Stimulated activated CD8-positive, alpha-beta memory T cell treated with anti-CD3 and anti-CD28 coated beads, Interleukin-7, amount 100 ng/mL, for 24 hours (primary cell): Measurements from ENCODE around the gene FRMD4B.

Experiments used
- DNase-seq: peaks from one replicate; pipeline ENCODE4 v3.0.0-alpha.2; 2020; ENCODE audit warnings: low read depth

Gene FRMD4B

GRCh38 chr3:69405067-69405466 lies 19.2 kb upstream of the FRMD4B start:
- DNase-seq = no peak

DNA sequence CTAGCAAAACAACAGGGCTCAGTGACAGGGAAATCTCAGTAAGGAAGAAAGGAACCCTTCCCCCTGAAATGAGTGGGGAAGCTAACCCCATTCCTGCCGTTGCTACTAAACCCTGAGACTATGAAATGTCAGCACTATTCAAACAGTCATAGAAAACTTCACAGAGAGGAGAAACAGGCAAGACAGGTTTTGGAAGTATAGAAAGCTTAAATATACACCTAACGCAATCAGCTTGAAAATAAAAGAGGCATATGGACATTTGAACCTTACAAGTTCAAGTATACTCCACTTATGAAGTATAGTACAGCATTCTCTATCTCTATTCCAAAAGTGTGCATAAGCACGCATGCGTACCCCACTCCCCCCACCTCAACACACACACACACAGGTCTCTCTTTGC lies 17.6 kb upstream of the FRMD4B start:
- DNase-seq = no peak

- DNase-seq = no peak
These were observed 14.8 kb upstream of the FRMD4B start for GRCh38 chr3:69400683-69401082.

GRCh38 chr3:69392850-69393249 lies 7.0 kb upstream of the FRMD4B start:
- no peak for DNase-seq

- DNase-seq = no peak
These were observed 6.5 kb upstream of the FRMD4B start for GRCh38 chr3:69392415-69392814.

DNA sequence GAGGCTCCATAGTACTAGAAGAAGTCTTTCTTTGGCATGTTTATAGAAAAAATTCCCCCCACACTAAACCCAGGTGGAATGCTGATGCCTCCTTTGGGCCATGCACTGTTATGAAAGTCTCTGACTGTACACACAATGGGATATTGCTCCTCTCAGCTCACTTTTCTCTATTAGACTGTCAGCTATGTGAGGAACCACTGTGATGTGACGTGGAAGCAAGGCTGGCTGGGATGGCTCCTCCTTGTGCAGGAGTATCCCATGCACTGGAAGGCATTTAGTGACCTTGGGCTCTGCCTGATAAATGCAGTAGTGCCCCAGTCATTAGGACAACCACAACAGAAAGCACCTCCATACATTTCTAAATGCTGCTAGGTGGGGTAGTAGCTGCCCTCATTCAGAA lies 5.7 kb upstream of the FRMD4B start:
- no peak for DNase-seq

DNA sequence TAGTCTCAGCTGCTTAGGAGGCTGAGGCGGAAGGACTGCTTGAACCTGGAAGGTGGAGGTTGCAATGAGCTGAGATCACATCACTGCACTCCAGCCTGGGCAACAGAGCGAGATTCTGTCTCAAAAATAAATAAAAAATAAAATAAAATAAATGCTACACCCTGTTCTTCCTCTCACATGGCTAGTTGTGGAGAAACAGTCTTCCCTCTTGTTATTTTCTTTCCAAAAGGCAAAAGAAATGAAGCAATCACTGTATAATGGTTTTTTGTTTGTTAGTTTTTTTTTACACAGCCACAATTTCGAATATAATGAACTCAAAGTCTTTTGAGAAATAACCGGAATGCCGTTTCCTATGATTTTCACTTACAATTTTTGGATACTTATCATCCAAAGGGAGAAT lies 4.9 kb upstream of the FRMD4B start:
- DNase-seq = no peak

- no peak for DNase-seq
These were observed 3.8 kb upstream of the FRMD4B start for GRCh38 chr3:69389520-69390248.

- no peak for DNase-seq
These were observed 2.4 kb upstream of the FRMD4B start for GRCh38 chr3:69388241-69388640.

GRCh38 chr3:69386556-69387385 lies 883 bp upstream of the FRMD4B start:
- DNase-seq = no peak

- no peak for DNase-seq
These were observed 665 bp downstream of the FRMD4B start for GRCh38 chr3:69385123-69385722.

GRCh38 chr3:69384326-69384725 lies 1.6 kb downstream of the FRMD4B start:
- no peak for DNase-seq

GRCh38 chr3:69379661-69380060 lies 6.2 kb downstream of the FRMD4B start:
- no peak for DNase-seq

DNA sequence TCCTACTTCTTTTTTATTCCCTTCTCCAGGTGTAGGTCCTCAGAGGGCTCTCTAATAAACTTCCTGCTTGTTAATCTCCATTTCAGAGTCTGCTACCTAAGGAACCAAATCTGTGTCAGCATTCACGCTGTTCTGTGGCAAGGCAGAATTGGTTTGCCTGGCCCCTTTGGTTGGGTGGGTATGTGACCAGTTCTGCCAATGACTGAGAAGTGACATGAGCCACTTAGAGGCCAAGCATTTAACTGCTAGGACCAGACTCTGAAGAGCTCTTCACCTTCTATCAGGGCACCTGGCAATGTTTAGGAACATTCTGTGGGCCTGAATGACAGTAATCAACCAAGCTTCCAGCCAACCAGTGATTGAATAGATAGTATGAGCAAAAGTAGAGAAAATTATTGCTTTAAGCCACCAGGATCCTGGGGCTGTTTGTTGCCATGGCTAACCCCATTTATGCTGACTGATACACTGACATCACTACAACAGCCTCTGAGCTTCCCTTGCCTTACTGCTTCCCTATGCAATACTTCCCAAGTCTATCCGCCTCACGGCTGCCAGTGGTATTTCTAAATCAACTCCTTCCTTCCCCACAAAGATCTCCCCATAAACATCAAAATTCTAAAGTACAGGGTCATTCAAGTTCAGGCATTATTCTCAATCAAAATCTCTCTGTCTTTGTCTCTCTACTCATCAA lies 7.6 kb downstream of the FRMD4B start:
- no peak for DNase-seq

DNA sequence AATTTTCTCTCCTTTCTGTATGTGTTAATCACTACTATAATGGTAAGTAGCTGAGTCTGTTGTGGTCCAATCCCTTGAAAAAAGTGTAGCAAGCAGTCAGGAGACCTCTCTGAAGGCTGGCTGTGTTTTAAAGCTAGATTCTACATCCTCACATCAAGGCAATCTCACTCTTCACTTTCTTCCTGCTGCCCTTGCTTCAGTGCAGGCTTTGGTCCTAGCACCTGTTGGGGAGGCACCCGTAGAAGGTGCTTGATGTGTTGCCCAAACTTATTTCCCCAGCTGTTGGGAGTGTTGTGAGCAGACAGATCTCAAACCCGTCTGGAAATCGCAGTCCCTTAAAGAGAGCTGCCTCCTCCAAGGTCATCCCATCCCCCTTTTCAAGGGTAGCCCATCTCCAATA lies 8.6 kb downstream of the FRMD4B start:
- no peak for DNase-seq

- DNase-seq = no peak
These were observed 9.2 kb downstream of the FRMD4B start for GRCh38 chr3:69376731-69377130.

DNA sequence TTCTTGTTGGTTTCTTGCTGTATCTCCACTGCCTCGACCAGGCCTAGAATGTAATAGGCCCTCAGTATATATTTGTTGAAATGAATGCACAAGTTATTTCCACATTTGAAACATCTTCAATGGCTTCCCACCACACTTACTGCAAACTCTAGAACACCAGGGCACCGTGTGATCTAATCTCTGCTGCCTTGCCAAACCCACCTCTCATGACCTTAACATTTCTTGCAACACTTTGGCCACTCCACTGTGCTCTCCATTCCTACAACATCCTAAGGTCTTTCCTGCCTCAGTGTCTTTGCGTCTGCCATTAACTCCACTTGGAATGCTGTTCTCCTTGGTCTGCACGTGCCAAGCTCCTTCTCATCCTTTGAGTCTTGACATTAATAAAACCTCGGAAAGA lies 14.1 kb downstream of the FRMD4B start:
- DNase-seq = no peak

DNA sequence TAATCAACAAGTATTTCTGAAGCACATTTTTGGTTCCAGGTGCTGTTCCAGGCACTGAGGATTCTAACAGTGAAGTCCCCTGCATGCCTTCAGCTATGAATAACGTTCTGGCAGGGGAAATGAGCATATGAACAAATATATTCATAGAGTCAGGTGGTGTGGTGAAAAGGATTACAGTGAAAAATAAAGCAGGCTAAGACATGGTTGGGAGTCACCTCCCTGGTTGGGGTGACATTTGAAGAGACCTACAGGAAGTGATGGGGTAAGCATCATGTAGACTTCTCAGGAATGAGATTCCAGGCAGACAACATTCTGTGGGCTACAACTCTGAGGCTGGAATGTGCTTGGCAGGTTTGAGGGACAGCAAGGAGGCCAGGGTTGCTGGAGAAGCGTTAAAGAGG lies 15.0 kb downstream of the FRMD4B start:
- DNase-seq = no peak

DNA sequence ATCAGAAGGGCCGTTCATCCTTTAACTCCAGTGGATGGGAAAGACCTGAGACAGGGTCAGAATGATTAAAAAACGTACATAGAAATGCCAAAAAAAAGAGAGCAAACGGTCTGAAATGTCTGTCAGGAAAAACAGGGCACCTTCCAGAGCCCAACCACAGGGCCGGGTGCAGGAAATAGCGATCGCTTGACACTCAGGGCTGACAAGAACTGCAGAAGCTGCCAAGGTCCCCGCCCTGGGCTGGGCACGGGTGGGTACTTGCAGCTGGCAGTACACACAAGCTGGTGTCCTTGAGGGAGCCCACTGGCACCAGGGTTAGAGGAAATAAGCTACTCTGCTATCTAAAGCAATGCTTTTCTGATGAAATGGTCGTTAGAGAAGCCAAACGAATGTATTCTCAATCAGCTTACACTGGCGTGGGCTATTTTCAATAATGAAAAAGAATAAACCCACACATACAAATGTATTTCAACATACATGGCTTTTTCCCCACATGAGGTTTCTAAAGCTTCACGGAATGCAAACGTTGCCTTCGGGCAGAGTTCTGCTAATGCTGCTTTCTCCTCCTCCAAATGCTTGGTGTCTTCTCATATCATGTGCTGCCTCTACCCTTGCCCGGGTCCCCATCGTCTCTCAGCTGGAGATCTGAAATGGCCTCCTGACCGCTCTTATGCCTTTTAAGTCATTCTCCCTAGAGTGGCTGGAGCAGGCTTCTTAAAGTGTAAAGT lies 15.6 kb downstream of the FRMD4B start:
- no peak for DNase-seq

GRCh38 chr3:69368129-69368741 lies 17.7 kb downstream of the FRMD4B start:
- no peak for DNase-seq

GRCh38 chr3:69367586-69367985 lies 18.3 kb downstream of the FRMD4B start:
- no peak for DNase-seq
